Breast epithelium (tissue), 3 donors: ENCODE results near the gene PLD4.

Experiments used
- POLR2A ChIP-seq: fragments of 450-650 bp; IDR thresholded peaks from one replicate; pipeline ENCODE4 v1.6.1; 2016; ENCODE audit warnings: antibody characterized with exemption, mild to moderate bottlenecking, moderate library complexity
- TF ChIP-seq, protein P1 (sequence below), 3 donors: fragments of 450-650 bp; IDR thresholded peaks; one replicate each; pipeline ENCODE4 v1.5.1; 2016 to 2017; ENCODE audit warnings: antibody characterized with exemption in 3 of 3, mild to moderate bottlenecking in 3 of 3, moderate library complexity in 3 of 3

DNA sequence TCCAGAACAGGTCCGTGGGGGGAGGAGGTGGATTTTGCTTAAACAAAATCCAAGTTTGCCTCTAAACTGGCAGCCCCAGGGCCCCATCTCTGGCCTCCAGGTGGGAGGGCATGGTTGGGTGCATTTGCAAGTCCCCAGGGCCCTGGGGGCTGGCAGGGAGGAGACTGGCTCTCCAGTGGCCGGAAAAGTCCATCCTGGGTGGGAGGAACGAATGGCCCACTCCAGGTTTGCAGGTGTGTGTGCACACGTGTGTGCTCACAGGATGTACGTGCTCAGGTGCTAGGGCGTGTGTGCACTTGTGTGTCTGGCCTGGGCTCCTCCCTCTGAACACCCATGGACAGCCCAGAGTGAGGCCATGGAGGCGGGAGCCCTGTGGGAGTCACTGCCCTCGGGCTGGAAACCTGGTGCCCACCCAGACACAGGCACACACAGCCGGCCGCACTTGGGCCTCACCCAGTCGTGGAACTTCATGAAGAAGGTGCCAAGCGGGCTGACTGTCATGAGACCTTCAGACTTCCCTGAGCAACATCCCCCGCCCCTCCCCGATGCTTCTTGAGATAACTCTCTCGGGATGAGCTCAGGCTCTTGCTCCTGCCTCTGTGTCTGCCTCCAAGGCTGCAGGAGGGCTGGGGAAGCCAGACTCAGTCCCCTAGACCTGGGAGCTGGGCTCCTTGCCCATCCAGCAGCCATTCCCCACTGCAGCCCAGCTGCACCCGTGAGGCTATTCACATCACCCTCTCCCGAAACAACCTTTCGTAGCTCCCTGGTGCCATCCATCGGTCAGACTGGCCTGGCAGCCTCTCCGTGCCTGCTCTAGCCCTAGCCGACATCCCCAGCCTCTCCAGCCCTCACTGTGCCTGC lies 44.1 kb downstream of the PLD4 start:
- TF ChIP-seq, protein P1, sequence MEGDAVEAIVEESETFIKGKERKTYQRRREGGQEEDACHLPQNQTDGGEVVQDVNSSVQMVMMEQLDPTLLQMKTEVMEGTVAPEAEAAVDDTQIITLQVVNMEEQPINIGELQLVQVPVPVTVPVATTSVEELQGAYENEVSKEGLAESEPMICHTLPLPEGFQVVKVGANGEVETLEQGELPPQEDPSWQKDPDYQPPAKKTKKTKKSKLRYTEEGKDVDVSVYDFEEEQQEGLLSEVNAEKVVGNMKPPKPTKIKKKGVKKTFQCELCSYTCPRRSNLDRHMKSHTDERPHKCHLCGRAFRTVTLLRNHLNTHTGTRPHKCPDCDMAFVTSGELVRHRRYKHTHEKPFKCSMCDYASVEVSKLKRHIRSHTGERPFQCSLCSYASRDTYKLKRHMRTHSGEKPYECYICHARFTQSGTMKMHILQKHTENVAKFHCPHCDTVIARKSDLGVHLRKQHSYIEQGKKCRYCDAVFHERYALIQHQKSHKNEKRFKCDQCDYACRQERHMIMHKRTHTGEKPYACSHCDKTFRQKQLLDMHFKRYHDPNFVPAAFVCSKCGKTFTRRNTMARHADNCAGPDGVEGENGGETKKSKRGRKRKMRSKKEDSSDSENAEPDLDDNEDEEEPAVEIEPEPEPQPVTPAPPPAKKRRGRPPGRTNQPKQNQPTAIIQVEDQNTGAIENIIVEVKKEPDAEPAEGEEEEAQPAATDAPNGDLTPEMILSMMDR (IDR thresholded peaks at IDR 0.05), result no peak
- no peak for TF ChIP-seq POLR2A
